Lower lobe of right lung (tissue), 2 donors: ENCODE data around the gene ATG10. TPM values are rescaled to one million over a fixed set of nuclear protein-coding genes. Genes with fewer than 3 reads are reported as not detected.

Source experiments
- ATAC-seq, 2 donors: fragments of 200-7000 bp; cut with Tn5 transposase; one replicate each; pipeline ENCODE4 v1.9.1; 2020 to 2022; ENCODE audit warnings: mild to moderate bottlenecking in 2 of 2, moderate library complexity in 2 of 2
- DNase-seq: peaks from one replicate; pipeline ENCODE4 v3.0.0-alpha.2; 2020
- H3K27ac ChIP-seq: fragments of 200-600 bp; one replicate; pipeline ENCODE4 v1.8.0; 2022
- H3K27me3 ChIP-seq: fragments of 200-600 bp; one replicate; pipeline ENCODE4 v1.8.0; 2022; ENCODE audit warnings: low read depth
- H3K36me3 ChIP-seq: fragments of 200-600 bp; one replicate; pipeline ENCODE4 v1.8.0; 2022; ENCODE audit warnings: mild to moderate bottlenecking
- H3K4me1 ChIP-seq: fragments of 200-600 bp; one replicate; pipeline ENCODE4 v1.8.0; 2022
- H3K4me3 ChIP-seq: fragments of 200-600 bp; one replicate; pipeline ENCODE4 v1.8.0; 2022; ENCODE audit warnings: mild to moderate bottlenecking
- H3K9me3 ChIP-seq: fragments of 200-600 bp; one replicate; pipeline ENCODE4 v1.8.0; 2022
- CTCF ChIP-seq: fragments of 200-600 bp; IDR thresholded peaks from one replicate; pipeline ENCODE4 v1.8.0; 2022; ENCODE audit warnings: antibody characterized with exemption, mild to moderate bottlenecking
- intact Hi-C: fragments of 100-400 bp; cut with DNase I; formaldehyde crosslinking; loops from one replicate; pipeline ENCODE4 v1.11.0; 2022
- total RNA-seq: library from RNA; stranded (reverse); fragmentation: NEBNext Ultra II Directional; extraction: Animal tissue kit (Norgen Biotek cat#: 25700); gene quantifications from one replicate; pipeline ENCODE4 v1.2.1, GENCODE V29; 2021
- donor health status: DM: no; HTN: yes; CAD: no; lungs with severe emphysema.

ATG10 gene
- total RNA-seq, 1 donor from 2014 or later: 5.4 TPM

GRCh38 chr5:82183828-82184227, 212.0 kb downstream of the ATG10 start:
- DNase-seq (no peak), ATAC-seq (no peak)
- H3K27me3 ChIP-seq: no peaks in the 10 kb centered on the region
- H3K36me3 ChIP-seq: no peaks in the 10 kb centered on the region
- no peaks in the 10 kb centered on the region for H3K9me3 ChIP-seq
- intact Hi-C loops: no loop called here
- TF ChIP-seq CTCF: no peak
- H3K27ac ChIP-seq: no peak overlapping the region
- H3K4me3 ChIP-seq: no peak overlapping the region
- no peaks in the 10 kb centered on the region for H3K4me1 ChIP-seq

- H3K27me3 ChIP-seq: no peaks in the 10 kb centered on the region
- no peak for TF ChIP-seq CTCF
- no peaks in the 10 kb centered on the region for H3K36me3 ChIP-seq
- H3K27ac ChIP-seq: no peak overlapping the region
- intact Hi-C loops: no loop called here
- no peaks in the 10 kb centered on the region for H3K9me3 ChIP-seq
- H3K4me1 ChIP-seq: no peaks in the 10 kb centered on the region
- ATAC-seq: no peak
- DNase-seq: no peak
- no peak overlapping the region for H3K4me3 ChIP-seq
Measured at GRCh38 chr5:82185851-82186250, 214.0 kb downstream of the ATG10 start.

GRCh38 chr5:82197550-82197949, 225.7 kb downstream of the ATG10 start:
- H3K4me3 ChIP-seq: no peak overlapping the region
- no peak for TF ChIP-seq CTCF
- ATAC-seq: no peak

GRCh38 chr5:82204567-82204966, 232.7 kb downstream of the ATG10 start:
- Histone ChIP-seq H3K4me3 (no peak overlapping the region), H3K27me3 (no peaks in the 10 kb centered on the region), H3K36me3 (no peaks in the 10 kb centered on the region), H3K4me1 (no peaks in the 10 kb centered on the region), H3K27ac (no peak overlapping the region), H3K9me3 (no peaks in the 10 kb centered on the region)
- intact Hi-C loops: no loop called here
- TF ChIP-seq CTCF: no peak
- ATAC-seq: no peak
- DNase-seq: no peak

More at GRCh38 chr5:82197550-82197949, 225.7 kb downstream of the ATG10 start:
- Histone ChIP-seq H3K4me1 (no peaks in the 10 kb centered on the region), H3K27ac (no peak overlapping the region), H3K36me3 (no peaks in the 10 kb centered on the region), H3K27me3 (no peaks in the 10 kb centered on the region), H3K9me3 (no peaks in the 10 kb centered on the region)
- no peak for DNase-seq
- intact Hi-C loops: no loop called here

- Histone ChIP-seq H3K4me3 (no peak overlapping the region), H3K36me3 (no peaks in the 10 kb centered on the region), H3K27me3 (no peaks in the 10 kb centered on the region), H3K9me3 (no peaks in the 10 kb centered on the region), H3K4me1 (no peaks in the 10 kb centered on the region), H3K27ac (no peak overlapping the region)
- no peak for TF ChIP-seq CTCF
- ATAC-seq (no peak), DNase-seq (no peak)
- intact Hi-C loops: no loop called here
Measured at GRCh38 chr5:82205005-82205404, 233.2 kb downstream of the ATG10 start.

- H3K36me3 ChIP-seq: no peaks in the 10 kb centered on the region
- no peak overlapping the region for H3K27ac ChIP-seq
- H3K27me3 ChIP-seq: no peaks in the 10 kb centered on the region
- no peak for TF ChIP-seq CTCF
- no peaks in the 10 kb centered on the region for H3K9me3 ChIP-seq
- intact Hi-C loops: no loop called here
- no peak overlapping the region for H3K4me3 ChIP-seq
- no peak for DNase-seq
- no peak for ATAC-seq
- H3K4me1 ChIP-seq: no peaks in the 10 kb centered on the region
Measured at GRCh38 chr5:82208371-82208770, 236.5 kb downstream of the ATG10 start.
